MM.1S (cell line): Measurements from ENCODE around the gene ATG4A.

ENCODE experiments used
- DNase-seq: peaks from one replicate; pipeline ENCODE4 v3.0.0-alpha.2; 2015
- H2AFZ ChIP-seq: fragments of 300-600 bp; sonication (generic); 2 replicates; pipeline ENCODE4 v1.6.0; 2016; ENCODE audit warnings: antibody characterized with exemption, low read length
- H3F3A ChIP-seq: fragments of 300-600 bp; sonication (generic); 2 replicates; pipeline ENCODE4 v1.6.1; 2016; ENCODE audit warnings: mild to moderate bottlenecking, antibody characterized with exemption, low read length, moderate library complexity, mixed read lengths; ENCODE audit not compliant: insufficient read depth
- H3K27ac ChIP-seq: fragments of 300-600 bp; sonication (generic); 2 replicates; pipeline ENCODE4 v1.5.1; 2016; ENCODE audit warnings: mild to moderate bottlenecking, low read length
- H3K27me3 ChIP-seq: fragments of 300-600 bp; sonication (generic); replicated peaks from 2 replicates; pipeline ENCODE4 v1.6.0; 2016; ENCODE audit warnings: low read length; ENCODE audit not compliant: insufficient read depth
- H3K36me3 ChIP-seq: fragments of 300-600 bp; sonication (generic); replicated peaks from 2 replicates; pipeline ENCODE4 v1.6.1; 2016; ENCODE audit warnings: mild to moderate bottlenecking, low read length, mixed read lengths; ENCODE audit not compliant: insufficient read depth
- H3K4me1 ChIP-seq: fragments of 300-600 bp; sonication (generic); 2 replicates; pipeline ENCODE4 v1.6.1; 2016; ENCODE audit warnings: low read length, mixed read lengths
- H3K4me2 ChIP-seq: fragments of 300-600 bp; sonication (generic); 2 replicates; pipeline ENCODE4 v1.6.0; 2016; ENCODE audit warnings: low read depth, low read length
- H3K4me3 ChIP-seq: fragments of 300-600 bp; sonication (generic); 2 replicates; pipeline ENCODE4 v1.5.1; 2016; ENCODE audit warnings: low read length, mixed read lengths
- H3K79me2 ChIP-seq: fragments of 300-600 bp; sonication (generic); 2 replicates; pipeline ENCODE4 v1.6.1; 2016; ENCODE audit warnings: mixed run types, low read length, mixed read lengths
- H3K9ac ChIP-seq: fragments of 300-600 bp; sonication (generic); 2 replicates; pipeline ENCODE4 v1.6.1; 2016; ENCODE audit warnings: low read length, mixed read lengths
- H3K9me2 ChIP-seq: fragments of 300-600 bp; sonication (generic); replicated peaks from 2 replicates; pipeline ENCODE4 v1.6.1; 2016; ENCODE audit warnings: mild to moderate bottlenecking, low read length, mixed read lengths; ENCODE audit not compliant: insufficient read depth
- H3K9me3 ChIP-seq: fragments of 300-600 bp; sonication (generic); replicated peaks from 2 replicates; pipeline ENCODE4 v1.6.1; 2016; ENCODE audit warnings: mild to moderate bottlenecking, low read length, mixed read lengths; ENCODE audit not compliant: insufficient read depth
- H4K20me1 ChIP-seq: fragments of 300-600 bp; sonication (generic); 2 replicates; pipeline ENCODE4 v1.6.1; 2016; ENCODE audit warnings: mild to moderate bottlenecking, low read length, moderate library complexity, mixed read lengths; ENCODE audit not compliant: insufficient read depth
- CTCF ChIP-seq: fragments of 300-600 bp; sonication (generic); IDR thresholded peaks from 2 replicates; pipeline ENCODE4 v1.5.1; 2016; ENCODE audit warnings: antibody characterized with exemption, low read length, mixed read lengths
- EZH2 ChIP-seq: fragments of 300-600 bp; sonication (generic); optimal IDR thresholded peaks from 2 replicates; pipeline ENCODE3; 2017; ENCODE audit warnings: low read depth, mild to moderate bottlenecking, antibody characterized with exemption, low read length, mixed read lengths
- EZH2phosphoT487 ChIP-seq: fragments of 300-600 bp; sonication (generic); IDR thresholded peaks from 2 replicates; pipeline ENCODE4 v1.6.1; 2018; ENCODE audit warnings: antibody characterized with exemption, low read length

Gene ATG4A

DNA sequence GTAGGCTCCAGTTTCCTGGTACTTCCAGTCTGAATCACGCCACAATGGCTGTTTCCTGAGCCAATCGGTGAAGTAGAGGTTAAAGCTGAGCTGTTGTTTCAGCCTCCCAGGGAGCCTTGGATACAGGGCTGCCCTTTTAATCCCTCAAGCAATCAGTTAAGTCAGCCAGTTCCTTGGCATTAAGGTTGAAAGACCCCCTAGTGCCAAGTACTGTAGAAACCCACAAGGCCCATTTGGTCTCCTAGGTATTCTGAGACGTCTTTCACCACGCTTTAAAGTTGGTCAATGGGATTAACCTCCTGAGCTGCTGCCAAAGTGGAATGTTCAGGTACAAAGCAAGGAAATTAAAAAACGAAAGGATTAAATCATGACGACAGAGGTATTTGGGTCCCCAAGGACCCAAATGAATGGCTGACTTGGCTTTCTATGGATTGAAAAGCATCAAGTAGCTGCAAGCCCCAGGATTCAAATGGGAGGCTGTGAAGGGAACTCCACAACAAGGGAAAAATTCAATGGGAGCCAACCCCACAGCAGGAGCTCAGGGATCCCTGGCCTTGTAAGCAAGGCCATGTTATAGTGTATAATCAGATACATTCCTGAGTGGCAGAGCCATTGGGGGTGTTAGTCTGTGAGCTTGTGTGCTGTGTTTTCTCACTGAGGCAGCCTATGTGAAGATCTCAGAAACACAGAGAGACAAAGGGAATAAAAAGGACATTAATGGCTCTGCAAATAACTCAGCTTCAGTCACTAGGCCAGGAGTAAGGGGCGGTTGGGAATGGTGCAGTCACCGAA, 86.0 kb downstream of the ATG4A start:
- Histone ChIP-seq H3K27ac (no peak overlapping the region), H3K9me2 (no peaks in the 10 kb centered on the region), H3K79me2 (no peaks in the 10 kb centered on the region), H2AFZ (no peak overlapping the region), H4K20me1 (no peaks in the 10 kb centered on the region), H3K36me3 (no peaks in the 10 kb centered on the region), H3K9me3 (no peaks in the 10 kb centered on the region), H3K4me3 (no peak overlapping the region), H3K4me1 (no peaks in the 10 kb centered on the region), H3K4me2 (no peak overlapping the region), H3K27me3 (no peaks in the 10 kb centered on the region), H3F3A (no peaks in the 10 kb centered on the region), H3K9ac (no peak overlapping the region)
- TF ChIP-seq EZH2phosphoT487, result no peak
- TF ChIP-seq CTCF, result no peak
- TF ChIP-seq EZH2, result no peak
- DNase-seq, result no peak

GRCh38 chrX:108178143-108178498, 86.5 kb downstream of the ATG4A start:
- Histone ChIP-seq H3K4me3 (no peak overlapping the region), H4K20me1 (no peaks in the 10 kb centered on the region)
- TF ChIP-seq EZH2phosphoT487 (no peak), CTCF (no peak), EZH2 (no peak)

DNA sequence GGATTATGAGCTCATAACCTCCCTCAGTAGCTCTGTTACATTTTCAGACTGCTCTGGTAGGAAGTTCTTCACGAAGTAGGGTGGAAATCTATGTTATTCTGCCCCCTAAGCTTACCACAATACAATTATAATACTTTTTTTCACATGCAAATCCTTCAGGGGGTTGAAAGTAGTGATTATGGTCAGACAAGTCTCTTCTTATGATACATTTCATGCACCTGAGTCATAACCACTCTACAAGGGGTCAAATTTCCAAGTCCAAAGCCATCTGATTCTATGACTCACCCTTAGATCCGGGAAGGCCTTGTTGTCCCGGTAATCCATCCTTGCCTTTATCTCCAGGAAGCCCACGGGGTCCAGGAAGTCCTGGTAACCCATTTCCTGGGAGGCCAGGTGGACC, 95.2 kb downstream of the ATG4A start:
- no peaks in the 10 kb centered on the region for H3K27me3 ChIP-seq
- H3K9ac ChIP-seq, result no peak overlapping the region
- H3K4me2 ChIP-seq, result no peak overlapping the region
- H3K4me1 ChIP-seq, result no peaks in the 10 kb centered on the region
- H3K27ac ChIP-seq, result no peak overlapping the region
- H3K9me3 ChIP-seq, result no peaks in the 10 kb centered on the region
- H3K79me2 ChIP-seq, result no peaks in the 10 kb centered on the region
- H4K20me1 ChIP-seq, result no peaks in the 10 kb centered on the region
- H3K9me2 ChIP-seq, result no peaks in the 10 kb centered on the region
- H3K36me3 ChIP-seq, result no peaks in the 10 kb centered on the region
- TF ChIP-seq EZH2phosphoT487 (no peak), EZH2 (no peak), CTCF (no peak)
- no peak overlapping the region for H3K4me3 ChIP-seq
- H3F3A ChIP-seq, result no peaks in the 10 kb centered on the region
- H2AFZ ChIP-seq, result no peak overlapping the region
- DNase-seq, result no peak

More at GRCh38 chrX:108178143-108178498, 86.5 kb downstream of the ATG4A start:
- no peak overlapping the region for H3K27ac ChIP-seq
- H3K27me3 ChIP-seq, result no peaks in the 10 kb centered on the region
- H3K9ac ChIP-seq, result no peak overlapping the region
- H3K9me3 ChIP-seq, result no peaks in the 10 kb centered on the region
- no peaks in the 10 kb centered on the region for H3K9me2 ChIP-seq
- no peaks in the 10 kb centered on the region for H3K4me1 ChIP-seq
- no peak overlapping the region for H2AFZ ChIP-seq
- no peaks in the 10 kb centered on the region for H3K79me2 ChIP-seq
- H3F3A ChIP-seq, result no peaks in the 10 kb centered on the region
- DNase-seq, result no peak
- H3K36me3 ChIP-seq, result no peaks in the 10 kb centered on the region
- no peak overlapping the region for H3K4me2 ChIP-seq
